ENCODE data around the gene ICE2. TPM values are rescaled to one million over a fixed set of nuclear protein-coding genes. Genes with fewer than 3 reads are reported as not detected.

ICE2 gene
- total RNA-seq, 1 experiment from 2014 or later: 62.8 TPM

- Histone ChIP-seq H3K27ac (ENCODE audit: low read depth, low read length) (peak overlapping the region; percentile 93; the same call in 1 of the 2 replicates), H3K79me2 (ENCODE audit: insufficient read depth, low read length) (peaks cover 99% of the 10 kb centered on the region)
- RAD21 ChIA-PET (ENCODE audit: low non-redundant PET in 1 of 2, low total read pairs in 2 of 2, uncharacterized antibody in 2 of 2, unreplicated experiment in 2 of 2): no interaction called here
These were observed 99.8 kb downstream of the ICE2 start for GRCh38 chr15:60379185-60379524.

GRCh38 chr15:60376677-60377095 lies 102.3 kb downstream of the ICE2 start:
- RAD21 ChIA-PET (ENCODE audit: low non-redundant PET in 1 of 2, low total read pairs in 2 of 2, uncharacterized antibody in 2 of 2, unreplicated experiment in 2 of 2): no interaction called here
- Histone ChIP-seq H3K27me3 (ENCODE audit: insufficient read depth, low read length) (no peaks in the 10 kb centered on the region), H3K9me2 (ENCODE audit: insufficient read depth) (no peaks in the 10 kb centered on the region), H3K9me3 (ENCODE audit: control insufficient read depth in 1 of 2, insufficient read depth in 1 of 2, low read depth in 1 of 2, low read length in 2 of 2) (no peaks in the 10 kb centered on the region), H3K9ac (ENCODE audit: low read length) (peak overlapping the region; percentile 63), H2AFZ (ENCODE audit: low read depth, low read length, poor library complexity, severe bottlenecking) (no peak overlapping the region), H4K20me1 (ENCODE audit: insufficient read depth) (no peaks in the 10 kb centered on the region; the same call in 1 of the 2 replicates), H3K36me3 (ENCODE audit: control insufficient read depth in 1 of 2, insufficient read depth in 2 of 2, low read length in 2 of 2) (peaks cover 11 to 48% of the 10 kb centered on the region in 2 experiments), H3K4me2 (ENCODE audit: low read length) (peak overlapping the region; percentile 65), H3K79me2 (ENCODE audit: insufficient read depth, low read length) (peaks cover 98% of the 10 kb centered on the region), H3K27ac (ENCODE audit: low read depth, low read length) (peak overlapping the region; percentile 93), H3K4me1 (ENCODE audit: control insufficient read depth in 1 of 2, insufficient read depth in 2 of 2, low read length in 2 of 2) (peaks cover 91 to 99% of the 10 kb centered on the region in 2 experiments), H3K4me3 (replicated peaks in 1 of 2; ENCODE audit: low read depth in 1 of 2, low read length in 2 of 2) (no peak overlapping the region)
- TF ChIP-seq TCF7L2 (IDR thresholded peaks at IDR 0.05; ENCODE audit: borderline replicate concordance, extremely low read depth, insufficient read depth, insufficient read length): peak; percentile 68
- peak; percentile 37; the same call in 1 of the 2 replicates for TF ChIP-seq MAX (IDR thresholded peaks at IDR 0.05)
- no peak for TF ChIP-seq YY1 (IDR thresholded peaks at IDR 0.05; ENCODE audit: extremely low read depth, insufficient replicate concordance, low read depth, low read length)
- TF ChIP-seq POLR2AphosphoS5 (IDR thresholded peaks at IDR 0.05; ENCODE audit: low read depth, low read length): peak; percentile 15; the same call in 1 of the 2 replicates
- TF ChIP-seq JUND (IDR thresholded peaks at IDR 0.05): 0 out of 2 replicates have a peak, but pooled peaks have one; percentile 35
- DNase-seq (ENCODE audit: low read depth, low spot score) (no peak), ATAC-seq (no peak)
- intact Hi-C loops (cut with micrococcal nuclease): no loop called here
- BruUV-seq (replicated peaks): no TSS peak
- POLR2A ChIA-PET: interaction anchor here (7.8 to 8.0 kb wide), 2 partner anchors 17 to 21 kb away, joined by 49 to 70 read pairs; partner anchors contain the start of gene ANXA2
- CTCF ChIA-PET: no interaction called here

More at GRCh38 chr15:60379185-60379524, 99.8 kb downstream of the ICE2 start:
- no peaks in the 10 kb centered on the region for H3K27me3 ChIP-seq (ENCODE audit: insufficient read depth, low read length)
- TF ChIP-seq RAD21 (IDR thresholded peaks at IDR 0.05; ENCODE audit: low read depth) (no peak), EZH2 (IDR thresholded peaks at IDR 0.05) (no peak), SRF (IDR thresholded peaks at IDR 0.05; ENCODE audit: low read depth) (no peak)
- peak overlapping the region; percentile 61 for H3K9ac ChIP-seq (ENCODE audit: low read length)
- intact Hi-C loops (cut with micrococcal nuclease): no loop called here
- peak overlapping the region; percentile 54 for H3K4me2 ChIP-seq (ENCODE audit: low read length)
- ATAC-seq (no peak), DNase-seq (ENCODE audit: low read depth, low spot score) (no peak)
- no peaks in the 10 kb centered on the region for H3K9me2 ChIP-seq (ENCODE audit: insufficient read depth)
- H3K4me3 ChIP-seq (replicated peaks in 1 of 2; ENCODE audit: low read depth in 1 of 2, low read length in 2 of 2): no peak overlapping the region
- no peak overlapping the region for H2AFZ ChIP-seq (ENCODE audit: low read depth, low read length, poor library complexity, severe bottlenecking)
- BruUV-seq (replicated peaks): no TSS peak
- peaks cover 19 to 53% of the 10 kb centered on the region in 2 experiments for H3K36me3 ChIP-seq (ENCODE audit: control insufficient read depth in 1 of 2, insufficient read depth in 2 of 2, low read length in 2 of 2)
- CTCF ChIA-PET: no interaction called here
- H4K20me1 ChIP-seq (ENCODE audit: insufficient read depth): peaks cover 10% of the 10 kb centered on the region; the same call in 1 of the 2 replicates
- H3K9me3 ChIP-seq (ENCODE audit: control insufficient read depth in 1 of 2, insufficient read depth in 1 of 2, low read depth in 1 of 2, low read length in 2 of 2): no peaks in the 10 kb centered on the region
- peaks cover 86 to 99% of the 10 kb centered on the region in 2 experiments for H3K4me1 ChIP-seq (ENCODE audit: control insufficient read depth in 1 of 2, insufficient read depth in 2 of 2, low read length in 2 of 2)
- POLR2A ChIA-PET: no interaction called here

Measured in HCT116 (cell line).